Stimulated activated CD4-positive, alpha-beta T cell treated with anti-CD3 and anti-CD28 coated beads, Interleukin-2, amount 100 ng/mL, for 4 hours (primary cell): ENCODE data around the gene VAMP8.
"Not testable (repeated sequence)": the region's sequence is repeated elsewhere in the genome, so short reads cannot be mapped to it uniquely, and the experiment has no call there.

ENCODE experiments used
- DNase-seq: peaks from one replicate; pipeline ENCODE4 v3.0.0-alpha.2; 2020; ENCODE audit warnings: low read depth

Gene VAMP8

GRCh38 chr2:85598594-85599340, 21.4 kb downstream of the VAMP8 start:
- no peak for DNase-seq

DNA sequence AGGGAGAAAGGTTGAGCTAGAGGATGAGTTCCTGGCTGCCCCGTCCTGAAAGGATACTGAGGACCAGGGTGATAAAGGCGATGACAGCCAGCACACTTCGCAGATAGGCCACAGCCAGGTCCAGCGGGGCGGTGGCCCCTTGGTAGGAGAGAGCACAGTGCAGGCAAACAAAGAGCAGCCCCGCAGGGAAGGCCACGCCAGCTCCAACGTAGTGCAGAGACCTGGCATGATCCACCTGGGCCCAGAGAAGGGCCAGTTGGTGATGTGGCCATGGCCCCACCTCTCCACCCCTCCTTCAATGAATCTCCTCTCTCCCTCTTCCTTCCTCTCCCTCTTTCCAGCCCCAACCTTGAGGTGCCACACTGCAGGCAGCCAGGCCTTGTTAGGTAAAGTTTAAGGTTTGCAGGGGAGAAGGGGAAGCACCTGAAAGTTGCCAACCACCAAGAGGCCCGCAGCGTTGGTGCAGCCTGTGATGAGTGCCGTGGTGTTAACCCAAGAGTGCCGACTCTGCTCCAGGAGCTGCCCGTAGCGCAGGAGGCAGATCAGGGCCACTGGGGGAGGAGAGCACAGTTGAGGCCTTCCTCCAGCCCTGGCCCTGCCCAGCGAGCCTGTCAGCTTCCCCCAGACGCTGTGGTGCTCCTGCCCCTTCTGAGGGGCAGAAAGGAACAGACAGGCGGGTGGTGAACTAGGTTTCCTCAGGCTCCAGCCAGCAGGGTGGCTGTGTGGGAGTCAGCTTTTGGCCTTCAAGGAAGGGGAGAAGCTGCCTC, 22.3 kb downstream of the VAMP8 start:
- DNase-seq = no peak

- DNase-seq = no peak
Observed at GRCh38 chr2:85600235-85600575, 22.8 kb downstream of the VAMP8 start.

DNA sequence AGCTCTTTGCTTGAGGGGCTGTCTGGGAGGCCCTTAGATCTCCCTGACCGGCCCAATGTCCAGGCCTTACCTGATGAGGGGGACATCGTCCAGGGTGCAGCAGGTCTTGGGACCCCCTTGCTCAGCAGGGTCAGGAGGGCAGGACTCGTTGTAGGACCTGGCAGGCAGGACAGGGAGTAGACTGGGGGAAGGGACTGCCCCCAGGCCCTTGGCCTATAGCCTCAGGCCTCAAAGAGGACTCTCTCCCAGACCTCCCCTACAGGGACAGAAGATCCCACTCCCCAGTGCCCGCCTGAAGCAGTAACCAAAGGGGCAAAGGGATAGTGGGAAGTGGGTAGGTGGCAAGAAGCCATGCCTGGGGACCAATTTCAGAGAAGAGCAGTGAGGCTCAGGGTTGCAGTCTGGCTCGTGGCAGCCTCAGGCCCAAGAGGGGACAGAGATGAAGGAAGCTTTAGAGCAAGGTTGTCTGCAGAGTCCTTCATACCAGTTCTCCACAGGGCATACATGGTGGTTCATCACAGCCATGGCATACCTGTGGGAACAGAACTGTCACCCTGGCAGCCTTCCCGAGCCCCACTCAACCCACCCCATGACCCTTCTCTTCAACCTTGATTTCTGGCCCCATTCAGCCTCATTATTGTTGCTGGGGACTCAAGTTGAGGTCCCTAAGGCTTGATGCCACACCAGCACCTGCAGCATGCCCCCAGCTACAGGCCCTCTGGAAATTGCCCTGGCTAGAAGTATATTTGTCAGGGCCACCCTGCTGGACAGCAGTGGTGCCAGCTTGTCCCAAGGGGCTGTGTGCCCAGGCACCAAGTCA, 23.8 kb downstream of the VAMP8 start:
- no peak for DNase-seq

GRCh38 chr2:85601771-85602475, 24.5 kb downstream of the VAMP8 start:
- DNase-seq = no peak

DNA sequence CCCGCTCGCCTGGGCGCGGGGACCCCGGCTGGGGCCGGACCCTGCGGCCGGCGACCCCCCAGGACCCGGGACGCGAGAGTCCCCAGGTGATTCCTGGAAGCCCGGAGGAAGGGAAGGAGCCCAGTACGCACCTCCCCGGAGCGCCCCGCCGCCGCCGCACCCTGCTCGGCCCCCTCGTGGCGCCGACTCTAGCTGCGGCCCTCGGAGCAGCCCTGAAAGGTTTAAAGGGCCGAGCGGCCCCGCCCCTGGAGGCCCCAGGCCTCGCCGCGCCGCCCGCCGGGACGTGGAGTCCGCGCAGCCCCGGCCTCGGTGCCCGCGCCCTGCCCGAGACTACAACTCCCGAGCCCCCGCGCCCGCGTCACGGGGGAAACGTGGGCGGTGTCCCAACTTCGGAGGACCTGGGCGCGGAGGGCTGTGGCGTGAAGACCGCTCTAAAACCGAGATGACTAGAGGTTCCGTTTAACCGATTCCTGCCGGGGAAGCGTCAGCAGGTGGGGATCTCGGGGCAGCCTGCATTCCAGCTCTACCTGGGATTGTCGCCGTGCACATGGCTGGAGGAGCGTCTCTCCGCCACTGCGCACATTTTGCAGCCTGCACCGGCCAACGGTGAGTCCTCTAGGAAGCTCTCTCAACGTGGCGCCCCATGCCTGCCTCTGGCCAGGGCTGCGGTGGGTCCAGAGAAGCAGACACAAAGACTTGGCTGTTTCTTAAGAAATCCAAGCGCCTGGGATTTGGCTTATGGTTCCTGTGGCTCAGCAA, 25.3 kb downstream of the VAMP8 start, which contains the start of gene TMEM150A:
TSS of gene TMEM150A (minus strand) at position 223 of the 759 bp plus-strand sequence. CDS start 750 bp downstream, outside the sequence.
- DNase-seq = peak; percentile 78

- DNase-seq = not testable (repeated sequence)
Observed at GRCh38 chr2:85604133-85604444, 26.7 kb downstream of the VAMP8 start.

GRCh38 chr2:85604568-85605339, 27.4 kb downstream of the VAMP8 start:
- DNase-seq = no peak

GRCh38 chr2:85605406-85606115, 28.2 kb downstream of the VAMP8 start:
- no peak for DNase-seq

DNA sequence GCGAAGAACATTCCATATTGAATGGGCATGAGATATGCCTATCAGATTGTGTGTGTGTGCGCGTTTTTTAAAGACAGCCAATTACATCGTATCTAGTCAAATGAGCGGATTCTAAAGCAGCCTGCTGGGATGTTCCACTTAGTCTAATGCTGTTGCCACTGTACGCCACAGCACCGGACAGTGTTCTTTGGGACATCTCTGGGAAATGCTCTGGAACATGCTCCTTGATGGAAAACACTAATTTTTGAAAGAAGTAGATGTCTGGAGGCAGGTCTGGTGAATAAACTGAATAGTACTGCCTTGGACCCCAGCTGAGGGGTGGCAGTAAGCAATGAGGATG, 28.7 kb downstream of the VAMP8 start:
- DNase-seq = no peak

DNA sequence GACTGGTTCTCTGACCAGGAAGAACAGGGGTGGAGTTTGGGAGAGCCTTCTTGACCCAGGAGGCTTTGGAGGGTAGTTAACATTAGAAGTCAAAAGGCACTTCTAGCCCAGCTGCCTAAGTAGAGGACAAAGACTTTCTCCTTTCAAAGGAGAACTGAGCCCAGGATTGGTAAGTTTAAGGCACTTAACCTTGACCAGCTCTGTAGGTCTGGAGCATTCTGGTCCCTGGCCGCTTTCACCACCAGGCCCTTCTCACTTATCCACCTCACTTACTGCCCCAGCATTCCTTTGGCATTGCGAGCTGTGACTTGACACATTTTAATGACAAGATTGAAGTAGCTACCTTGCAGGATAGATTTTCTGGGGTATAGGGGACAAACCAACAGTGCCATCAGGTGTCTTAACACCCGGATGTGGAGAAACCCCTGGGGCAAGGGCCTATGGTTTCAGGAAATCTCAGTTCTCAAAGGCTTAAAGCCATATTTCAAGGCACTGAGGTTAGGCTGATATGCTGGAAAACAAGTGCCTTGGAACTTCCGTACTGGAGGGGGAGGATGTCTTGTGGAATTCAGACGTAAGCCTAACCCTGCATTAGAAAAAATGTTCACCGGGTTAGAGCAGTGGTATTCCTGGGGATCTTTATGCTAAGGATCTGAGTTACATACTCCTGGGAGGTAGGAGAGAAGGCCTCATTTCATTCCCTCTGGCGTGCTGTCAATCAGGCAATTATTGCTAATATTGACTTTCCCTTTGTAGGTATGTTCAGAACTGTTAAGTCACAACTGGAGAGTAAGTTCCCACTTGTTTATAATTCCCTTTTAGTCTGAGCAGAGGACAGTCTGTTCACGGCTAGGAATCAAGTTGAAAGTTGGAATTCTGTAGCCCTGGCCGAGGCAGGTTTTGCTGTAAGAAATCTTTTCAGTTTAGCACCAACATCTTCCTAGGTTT, 30.2 kb downstream of the VAMP8 start:
- no peak for DNase-seq

GRCh38 chr2:85611217-85611704, 33.9 kb downstream of the VAMP8 start:
- DNase-seq = no peak

DNA sequence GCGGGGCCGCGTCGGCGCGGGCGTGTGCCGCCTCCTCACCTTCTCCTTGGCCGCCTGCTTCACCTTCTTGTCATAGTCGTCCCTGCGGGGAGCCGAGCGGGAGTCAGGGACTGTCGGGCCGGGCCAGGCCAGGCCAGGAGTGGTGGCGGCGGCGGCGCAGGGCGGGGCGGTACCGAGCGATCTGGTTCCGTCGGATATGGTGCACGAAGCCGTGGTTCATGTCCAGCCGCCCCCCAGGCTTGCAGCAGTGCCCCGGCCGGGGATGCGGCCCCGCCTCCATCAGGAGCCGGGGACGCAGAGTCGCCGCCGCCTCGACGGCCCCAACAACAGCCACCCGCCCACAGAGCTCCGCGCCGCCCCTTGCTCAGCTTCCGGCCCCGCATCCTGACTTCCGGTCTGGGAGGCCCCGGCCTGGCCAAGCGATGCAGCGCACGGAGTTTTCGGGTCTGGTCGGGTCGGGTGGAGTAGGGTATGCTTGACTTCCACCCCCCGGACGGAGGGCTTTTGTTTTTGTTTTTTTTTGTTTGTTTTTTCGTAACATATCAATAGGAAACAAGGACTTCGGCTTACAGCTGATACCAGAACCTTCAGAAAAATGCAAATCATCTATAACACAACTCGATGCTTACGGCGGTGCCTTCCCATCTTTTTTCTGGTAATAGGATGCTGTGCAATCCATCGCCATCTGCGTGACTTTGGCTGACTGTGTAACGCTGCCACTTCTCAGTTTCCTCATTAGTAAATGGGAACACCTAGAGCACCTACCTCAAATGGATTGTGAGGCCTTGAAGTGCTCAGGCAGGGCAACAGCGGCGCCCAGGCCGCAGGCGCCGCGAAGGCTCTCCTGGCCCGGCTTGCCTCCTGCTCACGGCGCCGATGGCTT, 34.6 kb downstream of the VAMP8 start, which contains the start of gene C2orf68:
TSS of gene C2orf68 (minus strand) at position 362 of the 883 bp plus-strand sequence. CDS start at position 280, 82 bp downstream.
- peak; percentile 71 for DNase-seq

DNA sequence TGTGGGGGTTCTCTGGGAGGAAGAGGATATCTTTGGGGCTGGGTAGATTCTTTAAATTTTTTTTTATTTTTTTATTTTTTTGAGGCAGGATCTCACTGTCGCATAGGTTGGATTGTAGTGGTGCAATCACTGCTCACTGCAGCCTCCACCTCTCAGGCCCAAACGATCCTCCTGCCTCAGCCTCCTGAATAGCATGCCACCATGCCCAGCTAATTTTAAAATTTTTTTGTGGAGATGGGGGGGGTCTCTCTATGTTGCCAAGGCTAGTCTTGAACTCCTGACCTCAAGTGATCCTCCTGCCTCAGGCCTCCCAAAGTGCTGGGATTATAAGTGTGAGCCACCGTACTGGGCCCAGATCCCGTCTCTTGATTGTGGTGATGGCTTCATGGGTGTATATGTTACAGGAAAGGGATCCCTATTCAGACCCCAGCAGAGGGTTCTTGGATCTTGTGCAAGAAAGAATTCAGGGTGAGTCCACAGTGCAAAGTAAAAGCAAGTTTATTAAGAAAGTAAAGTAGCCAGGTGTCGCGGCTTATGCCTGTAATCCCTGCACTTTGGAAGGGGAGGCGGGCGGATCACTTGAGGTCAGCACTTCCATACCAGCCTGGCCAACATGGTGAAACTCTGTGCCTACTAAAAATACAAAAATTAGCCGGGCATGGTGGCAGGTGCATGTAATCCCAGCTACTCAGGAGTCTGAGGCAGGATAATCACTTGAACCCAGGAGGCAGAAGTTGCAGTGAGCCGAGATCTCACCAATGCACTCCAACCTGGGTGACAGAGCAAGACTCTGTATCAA, 36.5 kb downstream of the VAMP8 start:
- DNase-seq = no peak

- DNase-seq = not testable (repeated sequence)
Observed at GRCh38 chr2:85614757-85615156, 37.4 kb downstream of the VAMP8 start.

DNA sequence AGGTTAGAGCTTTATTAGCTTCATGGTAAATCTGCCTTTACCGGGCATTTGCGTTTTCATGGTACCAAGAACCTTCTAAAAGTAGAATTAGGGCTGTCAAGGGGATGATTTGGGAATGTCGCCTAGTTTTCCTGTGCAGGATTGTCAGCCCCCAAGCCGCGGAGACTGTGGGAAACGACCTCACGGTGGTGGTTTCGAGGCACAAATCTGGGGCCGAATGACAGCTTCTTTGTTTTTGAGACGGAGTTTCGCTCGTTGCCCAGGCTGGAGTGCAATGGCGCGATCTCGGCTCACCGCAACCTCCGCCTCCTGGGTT, 38.0 kb downstream of the VAMP8 start:
- DNase-seq = no peak

DNA sequence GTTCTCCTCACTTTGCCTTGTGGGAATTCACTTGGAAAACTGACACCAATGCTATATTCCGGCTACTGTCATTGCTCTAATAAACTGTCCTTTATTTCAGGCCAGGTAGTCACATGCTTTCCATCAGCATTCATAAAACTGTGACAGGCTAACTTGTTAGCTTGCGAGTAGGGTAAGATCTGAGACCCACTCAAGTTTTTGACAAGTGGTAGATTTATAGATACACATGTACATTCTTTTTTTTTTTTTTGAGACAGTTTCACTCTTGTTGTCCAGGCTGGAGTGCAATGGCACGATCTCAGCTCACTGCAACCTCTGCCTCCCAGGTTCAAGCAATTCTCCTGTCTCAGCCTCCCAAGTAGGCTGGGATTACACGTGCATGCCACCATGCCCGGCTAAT, 40.3 kb downstream of the VAMP8 start:
- not testable (repeated sequence) for DNase-seq
